ENCODE results near the gene ZNF280A.
A peak's percentile ranks its signal among the peaks of the same experiment; 100 is the strongest.

ZNF280A gene, protein sequence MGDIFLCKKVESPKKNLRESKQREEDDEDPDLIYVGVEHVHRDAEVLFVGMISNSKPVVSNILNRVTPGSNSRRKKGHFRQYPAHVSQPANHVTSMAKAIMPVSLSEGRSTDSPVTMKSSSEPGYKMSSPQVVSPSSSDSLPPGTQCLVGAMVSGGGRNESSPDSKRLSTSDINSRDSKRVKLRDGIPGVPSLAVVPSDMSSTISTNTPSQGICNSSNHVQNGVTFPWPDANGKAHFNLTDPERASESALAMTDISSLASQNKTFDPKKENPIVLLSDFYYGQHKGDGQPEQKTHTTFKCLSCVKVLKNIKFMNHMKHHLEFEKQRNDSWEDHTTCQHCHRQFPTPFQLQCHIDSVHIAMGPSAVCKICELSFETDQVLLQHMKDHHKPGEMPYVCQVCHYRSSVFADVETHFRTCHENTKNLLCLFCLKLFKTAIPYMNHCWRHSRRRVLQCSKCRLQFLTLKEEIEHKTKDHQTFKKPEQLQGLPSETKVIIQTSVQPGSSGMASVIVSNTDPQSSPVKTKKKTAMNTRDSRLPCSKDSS

DNA sequence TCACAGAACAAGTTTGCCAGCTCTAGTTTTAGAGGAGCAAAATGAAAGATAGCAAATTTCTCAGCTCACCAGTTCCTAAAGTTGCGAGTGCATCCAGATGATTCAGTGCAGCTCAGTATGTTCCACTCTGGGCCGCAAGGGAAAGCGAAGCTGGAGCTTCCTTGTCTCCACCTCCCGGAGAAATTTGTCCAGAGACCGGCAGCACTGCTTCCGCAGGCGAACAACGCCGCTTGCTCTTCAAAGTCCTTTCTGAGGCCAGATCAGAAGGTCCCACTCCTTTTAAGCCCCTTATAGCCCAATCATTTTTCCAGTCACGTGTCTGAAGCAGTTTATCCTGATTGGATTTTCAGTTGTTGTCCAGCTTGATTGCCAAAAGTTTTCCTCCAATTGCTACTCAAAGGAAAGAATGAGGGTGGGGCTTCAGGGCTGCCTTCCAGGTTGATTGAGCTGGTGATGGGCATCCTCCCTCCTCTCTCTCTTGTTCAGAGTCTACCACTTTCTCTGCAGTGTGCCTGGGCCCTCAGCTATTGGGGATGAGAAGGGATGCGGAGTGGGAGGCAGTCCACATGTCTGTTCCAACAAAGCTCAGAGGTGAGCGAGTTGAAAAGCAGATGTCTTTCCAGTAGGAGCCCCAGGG, at the start of gene ZNF280A:
Gene ZNF280A (minus strand): TSS at position 251 of the 637 bp plus-strand sequence. CDS start 4,640 bp downstream, outside the sequence.
- no peak; the same call in 2 of the 3 replicates for ATAC-seq
- TF ChIP-seq ISL1 (CRISPR knock-in tag; IDR thresholded peaks at IDR 0.05) = no peak
- TF ChIP-seq PPARA (CRISPR knock-in tag; IDR thresholded peaks at IDR 0.05; ENCODE audit: borderline replicate concordance) = 0 out of 2 replicates have a peak, but pooled peaks have one; percentile 29

DNA sequence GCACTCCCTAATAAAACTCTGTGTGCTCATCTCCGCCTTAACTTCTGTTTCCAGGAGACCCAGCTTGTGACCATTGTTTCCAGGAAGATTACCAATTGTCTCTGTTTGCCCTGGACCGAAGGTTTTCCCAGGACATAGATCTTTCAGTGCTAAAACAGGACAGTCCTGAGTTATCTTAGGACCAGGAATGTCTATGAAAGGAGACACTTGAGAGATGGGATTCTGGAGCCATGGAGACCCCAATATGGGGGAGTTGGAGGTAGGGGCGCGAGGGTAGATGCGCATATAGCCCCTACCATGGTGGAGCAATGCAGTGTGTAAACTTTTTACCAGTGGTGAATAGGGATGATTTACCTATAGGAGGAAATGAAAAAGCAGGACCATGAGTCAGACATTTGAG, 49.1 kb upstream of the ZNF280A start:
- no peak for TF ChIP-seq TCF4 (CRISPR knock-in tag; IDR thresholded peaks at IDR 0.05; ENCODE audit: borderline replicate concordance)

DNA sequence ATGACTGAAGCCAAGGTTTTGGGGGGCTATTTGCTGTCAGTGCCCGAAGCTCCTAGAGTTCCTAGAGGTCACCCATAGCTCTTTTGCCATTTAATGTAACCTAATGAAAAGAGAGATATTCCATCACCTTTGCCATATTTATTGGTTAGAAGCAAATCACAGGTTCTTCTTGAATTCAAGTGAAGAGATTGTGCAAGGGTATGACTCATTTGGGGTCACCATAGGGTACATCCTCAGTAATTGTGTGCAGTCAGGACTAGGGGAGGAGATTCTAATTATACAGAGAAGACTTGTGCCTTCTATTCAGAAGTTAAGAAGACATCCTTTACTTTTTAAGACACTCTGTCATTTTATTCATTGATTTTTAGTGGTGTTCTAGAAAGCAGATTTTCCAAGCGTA, 45.9 kb upstream of the ZNF280A start:
- no peak for ATAC-seq

More for the DNA sequence above, 49.1 kb upstream of the ZNF280A start:
- no peak for ATAC-seq

DNA sequence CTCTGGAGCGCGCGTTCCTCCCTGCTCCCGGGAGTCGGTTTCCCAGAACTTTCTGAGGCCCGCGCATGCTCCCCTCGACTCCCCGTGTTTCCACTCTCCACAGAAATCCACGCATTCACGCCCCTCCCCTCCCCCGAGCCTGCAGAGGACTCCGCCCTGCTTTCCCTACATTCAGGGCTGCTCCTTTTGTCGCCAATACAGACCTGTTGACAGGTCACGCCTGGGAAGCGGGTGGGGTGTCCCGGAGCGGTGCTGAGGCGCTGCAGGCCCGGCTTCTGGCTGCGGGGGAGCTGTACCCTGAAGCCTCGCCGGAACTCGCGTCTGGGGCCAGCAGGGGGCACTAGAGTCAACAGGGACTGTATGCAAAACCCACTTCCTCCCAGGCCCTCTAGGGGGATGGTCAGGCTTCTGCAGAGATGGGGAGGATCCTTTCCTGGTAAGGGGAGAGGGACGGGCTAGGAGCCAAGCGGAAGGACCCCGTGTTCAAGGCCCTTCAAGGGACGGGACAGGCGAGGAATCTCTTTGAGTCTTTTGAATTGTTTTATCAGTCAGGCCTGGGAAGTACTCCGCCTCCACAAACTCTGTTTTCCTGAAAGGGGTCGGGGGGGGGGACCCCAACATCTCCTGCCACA, 39.0 kb upstream of the ZNF280A start, which contains the start of gene PRAME:
Gene PRAME (minus strand): TSS at position 294 of the 632 bp plus-strand sequence. CDS start 2,433 bp downstream, outside the sequence.
- peak; percentile 95 for ATAC-seq
- peak; percentile 78; the same call in 1 of the 2 replicates for TF ChIP-seq PPARA (CRISPR knock-in tag; IDR thresholded peaks at IDR 0.05; ENCODE audit: borderline replicate concordance)
- TF ChIP-seq ARNTL (CRISPR knock-in tag; IDR thresholded peaks at IDR 0.05; ENCODE audit: borderline replicate concordance, low read depth) = no peak
- TF ChIP-seq CSDC2 (CRISPR knock-in tag; IDR thresholded peaks at IDR 0.05) = no peak
- TF ChIP-seq ISL1 (CRISPR knock-in tag; IDR thresholded peaks at IDR 0.05) = no peak
- TF ChIP-seq, protein P1, sequence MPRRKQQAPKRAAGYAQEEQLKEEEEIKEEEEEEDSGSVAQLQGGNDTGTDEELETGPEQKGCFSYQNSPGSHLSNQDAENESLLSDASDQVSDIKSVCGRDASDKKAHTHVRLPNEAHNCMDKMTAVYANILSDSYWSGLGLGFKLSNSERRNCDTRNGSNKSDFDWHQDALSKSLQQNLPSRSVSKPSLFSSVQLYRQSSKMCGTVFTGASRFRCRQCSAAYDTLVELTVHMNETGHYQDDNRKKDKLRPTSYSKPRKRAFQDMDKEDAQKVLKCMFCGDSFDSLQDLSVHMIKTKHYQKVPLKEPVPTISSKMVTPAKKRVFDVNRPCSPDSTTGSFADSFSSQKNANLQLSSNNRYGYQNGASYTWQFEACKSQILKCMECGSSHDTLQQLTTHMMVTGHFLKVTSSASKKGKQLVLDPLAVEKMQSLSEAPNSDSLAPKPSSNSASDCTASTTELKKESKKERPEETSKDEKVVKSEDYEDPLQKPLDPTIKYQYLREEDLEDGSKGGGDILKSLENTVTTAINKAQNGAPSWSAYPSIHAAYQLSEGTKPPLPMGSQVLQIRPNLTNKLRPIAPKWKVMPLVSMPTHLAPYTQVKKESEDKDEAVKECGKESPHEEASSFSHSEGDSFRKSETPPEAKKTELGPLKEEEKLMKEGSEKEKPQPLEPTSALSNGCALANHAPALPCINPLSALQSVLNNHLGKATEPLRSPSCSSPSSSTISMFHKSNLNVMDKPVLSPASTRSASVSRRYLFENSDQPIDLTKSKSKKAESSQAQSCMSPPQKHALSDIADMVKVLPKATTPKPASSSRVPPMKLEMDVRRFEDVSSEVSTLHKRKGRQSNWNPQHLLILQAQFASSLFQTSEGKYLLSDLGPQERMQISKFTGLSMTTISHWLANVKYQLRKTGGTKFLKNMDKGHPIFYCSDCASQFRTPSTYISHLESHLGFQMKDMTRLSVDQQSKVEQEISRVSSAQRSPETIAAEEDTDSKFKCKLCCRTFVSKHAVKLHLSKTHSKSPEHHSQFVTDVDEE (CRISPR knock-in tag; IDR thresholded peaks at IDR 0.05) = peak; percentile 54; the same call in 1 of the 2 replicates
- no peak for TF ChIP-seq ZNF8 (CRISPR knock-in tag; IDR thresholded peaks at IDR 0.05)
- TF ChIP-seq, protein P2, sequence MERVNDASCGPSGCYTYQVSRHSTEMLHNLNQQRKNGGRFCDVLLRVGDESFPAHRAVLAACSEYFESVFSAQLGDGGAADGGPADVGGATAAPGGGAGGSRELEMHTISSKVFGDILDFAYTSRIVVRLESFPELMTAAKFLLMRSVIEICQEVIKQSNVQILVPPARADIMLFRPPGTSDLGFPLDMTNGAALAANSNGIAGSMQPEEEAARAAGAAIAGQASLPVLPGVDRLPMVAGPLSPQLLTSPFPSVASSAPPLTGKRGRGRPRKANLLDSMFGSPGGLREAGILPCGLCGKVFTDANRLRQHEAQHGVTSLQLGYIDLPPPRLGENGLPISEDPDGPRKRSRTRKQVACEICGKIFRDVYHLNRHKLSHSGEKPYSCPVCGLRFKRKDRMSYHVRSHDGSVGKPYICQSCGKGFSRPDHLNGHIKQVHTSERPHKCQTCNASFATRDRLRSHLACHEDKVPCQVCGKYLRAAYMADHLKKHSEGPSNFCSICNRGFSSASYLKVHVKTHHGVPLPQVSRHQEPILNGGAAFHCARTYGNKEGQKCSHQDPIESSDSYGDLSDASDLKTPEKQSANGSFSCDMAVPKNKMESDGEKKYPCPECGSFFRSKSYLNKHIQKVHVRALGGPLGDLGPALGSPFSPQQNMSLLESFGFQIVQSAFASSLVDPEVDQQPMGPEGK (CRISPR knock-in tag; IDR thresholded peaks at IDR 0.05; ENCODE audit: borderline replicate concordance) = no peak

More for the DNA sequence above, 45.9 kb upstream of the ZNF280A start:
- TF ChIP-seq TOX (CRISPR knock-in tag; IDR thresholded peaks at IDR 0.05; ENCODE audit: borderline replicate concordance) (no peak), ARNTL (CRISPR knock-in tag; IDR thresholded peaks at IDR 0.05; ENCODE audit: borderline replicate concordance, low read depth) (no peak), ZNF70 (CRISPR knock-in tag; IDR thresholded peaks at IDR 0.05) (no peak), OSR1 (CRISPR knock-in tag; IDR thresholded peaks at IDR 0.05) (no peak), ISL1 (CRISPR knock-in tag; IDR thresholded peaks at IDR 0.05) (no peak), PPARA (CRISPR knock-in tag; IDR thresholded peaks at IDR 0.05; ENCODE audit: borderline replicate concordance) (no peak), GLIS3 (CRISPR knock-in tag; IDR thresholded peaks at IDR 0.05) (no peak), ZFP3 (CRISPR knock-in tag; IDR thresholded peaks at IDR 0.05) (no peak), RARB (CRISPR knock-in tag; IDR thresholded peaks at IDR 0.05) (no peak), ZFP30 (CRISPR knock-in tag; IDR thresholded peaks at IDR 0.05) (no peak), ZNF565 (CRISPR knock-in tag; conservative IDR thresholded peaks at IDR 0.05; ENCODE audit: low read depth) (no peak)
- TF ChIP-seq, protein P3, sequence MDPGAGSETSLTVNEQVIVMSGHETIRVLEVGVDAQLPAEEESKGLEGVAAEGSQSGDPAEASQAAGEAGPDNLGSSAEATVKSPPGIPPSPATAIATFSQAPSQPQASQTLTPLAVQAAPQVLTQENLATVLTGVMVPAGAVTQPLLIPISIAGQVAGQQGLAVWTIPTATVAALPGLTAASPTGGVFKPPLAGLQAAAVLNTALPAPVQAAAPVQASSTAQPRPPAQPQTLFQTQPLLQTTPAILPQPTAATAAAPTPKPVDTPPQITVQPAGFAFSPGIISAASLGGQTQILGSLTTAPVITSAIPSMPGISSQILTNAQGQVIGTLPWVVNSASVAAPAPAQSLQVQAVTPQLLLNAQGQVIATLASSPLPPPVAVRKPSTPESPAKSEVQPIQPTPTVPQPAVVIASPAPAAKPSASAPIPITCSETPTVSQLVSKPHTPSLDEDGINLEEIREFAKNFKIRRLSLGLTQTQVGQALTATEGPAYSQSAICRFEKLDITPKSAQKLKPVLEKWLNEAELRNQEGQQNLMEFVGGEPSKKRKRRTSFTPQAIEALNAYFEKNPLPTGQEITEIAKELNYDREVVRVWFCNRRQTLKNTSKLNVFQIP (CRISPR knock-in tag; IDR thresholded peaks at IDR 0.05; ENCODE audit: borderline replicate concordance, low read depth) = no peak
- TF ChIP-seq, protein P2 (CRISPR knock-in tag; IDR thresholded peaks at IDR 0.05; ENCODE audit: borderline replicate concordance) = no peak
- TF ChIP-seq, protein P1 (CRISPR knock-in tag; IDR thresholded peaks at IDR 0.05) = no peak

Data from SK-N-SH treated with all-trans-retinoic acid at 6 μM for 48 hours (cell line).